Stimulated activated CD8-positive, alpha-beta memory T cell treated with anti-CD3 and anti-CD28 coated beads, Interleukin-15, amount 100 ng/mL, for 24 hours (primary cell): ENCODE results near the gene RNASE13.

Experiments
- DNase-seq: peaks from one replicate; pipeline ENCODE4 v3.0.0-alpha.2; 2020; ENCODE audit warnings: low read depth

The RNASE13 gene

GRCh38 chr14:21063479-21063878 lies 28.9 kb upstream of the RNASE13 start:
- no peak for DNase-seq

- DNase-seq: no peak
Measured at GRCh38 chr14:21061347-21061668, 26.7 kb upstream of the RNASE13 start.

GRCh38 chr14:21060614-21061346 lies 26.2 kb upstream of the RNASE13 start:
- no peak for DNase-seq

- no peak for DNase-seq
Measured at GRCh38 chr14:21059842-21060613, 25.4 kb upstream of the RNASE13 start.

GRCh38 chr14:21058903-21059302 lies 24.3 kb upstream of the RNASE13 start:
- DNase-seq: no peak

GRCh38 chr14:21057803-21058675 lies 23.4 kb upstream of the RNASE13 start, which contains the start of gene RNASE8:
RNASE8 (plus strand) TSS chr14:21057822; CDS start chr14:21057893, 71 bp downstream.
- no peak for DNase-seq

GRCh38 chr14:21056520-21057163 lies 22.0 kb upstream of the RNASE13 start:
- DNase-seq: no peak

- no peak for DNase-seq
Measured at GRCh38 chr14:21055432-21056117, 21.0 kb upstream of the RNASE13 start.

GRCh38 chr14:21054768-21055145 lies 20.1 kb upstream of the RNASE13 start:
- no peak for DNase-seq

- DNase-seq: no peak
Measured at GRCh38 chr14:21054123-21054767, 19.6 kb upstream of the RNASE13 start.

GRCh38 chr14:21053184-21054122 lies 18.8 kb upstream of the RNASE13 start:
- DNase-seq: no peak

GRCh38 chr14:21050597-21050996 lies 16.0 kb upstream of the RNASE13 start:
- DNase-seq: no peak

GRCh38 chr14:21049271-21049673 lies 14.7 kb upstream of the RNASE13 start:
- no peak for DNase-seq

GRCh38 chr14:21048638-21049037 lies 14.0 kb upstream of the RNASE13 start:
- DNase-seq: no peak

GRCh38 chr14:21047378-21047781 lies 12.8 kb upstream of the RNASE13 start:
- no peak for DNase-seq

GRCh38 chr14:21043974-21044618 lies 9.5 kb upstream of the RNASE13 start:
- DNase-seq: no peak

- DNase-seq: no peak
Measured at GRCh38 chr14:21043387-21043973, 8.9 kb upstream of the RNASE13 start.

- DNase-seq: no peak
Measured at GRCh38 chr14:21042918-21043317, 8.3 kb upstream of the RNASE13 start.
